NCI-H524 (cell line): ENCODE measurements around the gene ADPGK.
"Not testable (repeated sequence)": the region's sequence is repeated elsewhere in the genome, so short reads cannot be mapped to it uniquely, and the experiment has no call there.

Experiments used
- DNase-seq, 2 experiments: peaks; one replicate each; lab custom pipeline; 2025; lab: John Stamatoyannopoulos, UW

ADPGK gene

GRCh38 chr15:72751751-72752455 is 31.7 kb downstream of the ADPGK start:
- no peak for DNase-seq

GRCh38 chr15:72749700-72750099 is 33.9 kb downstream of the ADPGK start:
- no peak for DNase-seq

- DNase-seq = no peak
Measured at GRCh38 chr15:72740219-72740618, 43.3 kb downstream of the ADPGK start.

GRCh38 chr15:72737723-72738122 is 45.8 kb downstream of the ADPGK start:
- no peak for DNase-seq

- DNase-seq = no peak
Measured at GRCh38 chr15:72737061-72737460, 46.5 kb downstream of the ADPGK start.

DNA sequence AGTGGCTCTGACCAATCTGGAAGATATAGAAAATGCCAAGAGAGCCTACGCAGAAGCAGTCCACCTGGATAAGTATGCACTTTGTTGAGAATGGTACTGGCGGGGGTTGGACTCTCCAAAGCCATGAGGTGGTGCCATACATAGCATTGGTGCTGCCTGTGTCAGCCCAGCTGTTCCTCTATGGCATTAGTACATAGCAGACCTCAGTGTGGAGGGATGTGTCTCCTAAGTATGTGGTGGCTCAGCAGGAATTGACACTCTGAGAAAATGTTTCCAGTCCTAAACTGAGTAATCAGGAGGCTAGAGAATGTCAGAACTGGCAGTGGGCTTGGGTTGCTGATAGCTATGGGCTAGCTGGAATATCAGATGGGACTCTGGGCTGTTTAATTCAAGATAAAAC is 48.4 kb downstream of the ADPGK start:
- DNase-seq = no peak

DNA sequence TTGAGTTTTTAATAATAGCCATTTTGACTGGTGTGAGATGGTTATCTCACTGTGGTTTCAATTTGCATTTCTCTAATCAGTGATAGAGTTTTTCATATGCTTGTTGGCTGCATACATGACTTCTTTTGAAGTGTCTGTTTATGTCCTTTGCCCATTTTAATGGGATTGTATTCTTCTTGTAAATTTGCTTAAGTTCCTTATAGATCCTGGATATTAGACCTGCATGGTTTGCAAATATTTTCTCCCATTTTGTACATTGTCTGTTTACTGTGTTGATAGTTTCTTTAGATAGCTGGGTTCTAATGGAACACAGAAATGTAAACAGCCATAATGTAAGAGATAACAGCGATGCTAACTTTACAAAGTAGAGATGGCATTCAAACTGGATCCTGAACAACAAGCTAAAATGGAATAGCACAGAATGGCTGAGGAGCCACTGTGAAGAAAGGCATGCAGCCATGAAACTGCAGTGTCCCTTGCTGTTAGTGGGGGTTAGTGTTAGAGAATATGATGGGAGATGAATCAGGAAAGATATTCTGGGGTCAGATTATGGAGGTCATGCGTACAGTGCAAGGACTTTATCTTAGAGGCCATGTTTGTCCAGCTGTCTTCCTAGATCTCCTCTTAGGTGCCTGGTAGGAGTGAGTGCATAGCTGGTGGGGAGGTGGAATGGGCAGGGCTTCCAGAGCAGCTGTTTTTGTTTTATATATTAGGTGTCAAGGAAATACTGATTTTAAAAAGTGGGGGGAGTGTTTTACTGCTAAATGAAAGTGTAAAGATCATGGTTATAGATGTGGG is 49.4 kb downstream of the ADPGK start:
- DNase-seq = no peak

DNA sequence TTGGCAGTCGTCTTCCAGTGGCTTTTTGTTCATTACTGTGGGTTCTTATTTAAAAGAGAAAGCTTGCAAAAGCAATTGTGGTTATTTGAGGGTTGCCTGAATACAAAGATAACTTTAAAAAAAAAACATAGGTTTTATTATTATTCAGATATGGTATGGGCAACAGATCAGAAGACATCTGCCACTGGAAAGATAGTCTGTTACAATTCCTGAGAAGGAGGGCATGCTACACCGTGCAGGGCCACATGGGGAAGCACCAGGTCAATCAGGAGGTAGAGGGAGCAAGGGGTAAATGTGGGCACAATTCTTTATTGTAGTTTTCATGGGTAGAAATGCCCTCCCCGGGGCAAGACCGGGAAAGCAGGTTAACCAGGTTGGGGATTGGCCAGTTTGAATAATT is 51.0 kb downstream of the ADPGK start:
- no peak for DNase-seq

GRCh38 chr15:72732086-72732485 is 51.5 kb downstream of the ADPGK start:
- no peak for DNase-seq

DNA sequence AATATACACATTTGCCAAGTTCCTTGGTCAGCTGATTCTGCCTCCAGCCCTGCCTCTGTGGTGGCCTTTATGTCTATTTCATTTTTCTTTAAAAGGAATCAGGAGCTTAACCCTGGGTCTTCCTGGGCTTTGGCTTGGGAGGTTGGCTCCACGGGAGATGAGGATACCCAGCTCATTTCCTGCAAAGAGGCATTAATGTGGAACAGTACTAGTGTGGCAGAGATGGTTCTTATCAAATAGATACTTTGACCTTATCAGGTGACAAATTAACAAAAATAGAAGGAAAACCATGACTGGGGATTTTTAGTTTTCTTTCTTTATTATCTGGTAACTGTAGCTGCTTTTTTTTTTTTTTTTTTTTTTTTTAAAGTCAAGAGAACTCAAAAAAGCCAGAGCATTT is 54.7 kb downstream of the ADPGK start:
- DNase-seq = no peak

GRCh38 chr15:72728249-72728648 is 55.3 kb downstream of the ADPGK start:
- DNase-seq = not testable (repeated sequence)

DNA sequence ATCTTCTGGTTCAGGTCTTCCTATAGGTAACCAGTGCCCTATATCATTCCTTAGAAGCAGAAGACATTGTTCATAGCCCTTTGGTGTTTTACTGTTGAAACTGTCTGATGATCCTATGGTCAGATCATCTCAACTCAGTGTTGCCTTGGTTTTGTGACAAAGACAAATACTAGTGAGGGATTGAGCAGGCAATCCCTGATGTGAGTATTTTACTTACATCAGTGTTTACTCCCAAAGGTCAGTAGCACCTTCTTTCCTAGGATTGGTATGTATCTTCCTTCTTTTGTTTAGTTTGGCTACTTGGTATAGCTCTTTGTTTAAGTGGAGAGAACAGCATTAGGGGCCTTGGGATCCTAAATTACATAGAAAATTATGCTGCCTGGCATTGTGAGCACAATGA is 56.4 kb downstream of the ADPGK start:
- no peak for DNase-seq

- DNase-seq = not testable (repeated sequence)
Measured at GRCh38 chr15:72725851-72726250, 57.7 kb downstream of the ADPGK start.

DNA sequence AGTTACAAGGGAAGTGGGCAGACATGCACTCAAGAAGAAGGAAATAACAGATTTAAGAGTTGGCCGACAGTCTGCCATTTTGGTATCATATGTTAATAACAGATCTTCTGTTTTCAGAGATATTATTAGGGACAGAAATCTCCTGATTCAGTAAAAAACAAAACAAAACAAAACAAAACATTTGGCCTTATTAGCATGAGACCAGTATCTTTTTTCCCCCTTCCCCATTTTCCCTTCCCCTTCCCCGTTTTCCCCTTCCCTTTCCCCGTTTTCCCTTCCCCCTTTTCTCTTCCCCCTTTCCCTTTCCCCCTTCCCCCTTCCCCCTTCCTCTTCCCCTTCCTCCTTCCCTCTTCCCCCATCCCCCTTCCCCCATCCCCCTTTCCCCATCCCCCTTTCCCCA is 58.1 kb downstream of the ADPGK start:
- DNase-seq = no peak

DNA sequence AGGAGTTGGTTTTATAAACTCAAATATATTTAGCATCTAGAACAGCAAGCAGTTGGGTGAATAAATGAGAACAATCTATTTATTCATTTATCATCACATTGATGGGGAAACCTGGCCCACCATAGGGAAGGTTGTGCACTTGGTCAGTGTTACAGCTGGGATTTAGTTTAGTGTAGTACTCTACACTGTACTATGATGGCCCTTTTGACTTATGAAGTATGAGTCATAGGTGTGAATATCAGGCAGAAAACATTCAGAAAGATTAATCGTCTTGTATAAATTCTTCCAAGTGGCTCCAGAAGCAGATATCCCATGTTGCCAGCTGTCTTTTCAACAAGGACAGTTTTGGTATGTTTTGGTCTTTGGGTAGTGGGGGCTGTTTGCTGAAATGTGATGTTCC is 59.5 kb downstream of the ADPGK start:
- DNase-seq = no peak

- DNase-seq = peak; percentile 45 to 76
Measured at GRCh38 chr15:72722071-72722696, 61.4 kb downstream of the ADPGK start.

DNA sequence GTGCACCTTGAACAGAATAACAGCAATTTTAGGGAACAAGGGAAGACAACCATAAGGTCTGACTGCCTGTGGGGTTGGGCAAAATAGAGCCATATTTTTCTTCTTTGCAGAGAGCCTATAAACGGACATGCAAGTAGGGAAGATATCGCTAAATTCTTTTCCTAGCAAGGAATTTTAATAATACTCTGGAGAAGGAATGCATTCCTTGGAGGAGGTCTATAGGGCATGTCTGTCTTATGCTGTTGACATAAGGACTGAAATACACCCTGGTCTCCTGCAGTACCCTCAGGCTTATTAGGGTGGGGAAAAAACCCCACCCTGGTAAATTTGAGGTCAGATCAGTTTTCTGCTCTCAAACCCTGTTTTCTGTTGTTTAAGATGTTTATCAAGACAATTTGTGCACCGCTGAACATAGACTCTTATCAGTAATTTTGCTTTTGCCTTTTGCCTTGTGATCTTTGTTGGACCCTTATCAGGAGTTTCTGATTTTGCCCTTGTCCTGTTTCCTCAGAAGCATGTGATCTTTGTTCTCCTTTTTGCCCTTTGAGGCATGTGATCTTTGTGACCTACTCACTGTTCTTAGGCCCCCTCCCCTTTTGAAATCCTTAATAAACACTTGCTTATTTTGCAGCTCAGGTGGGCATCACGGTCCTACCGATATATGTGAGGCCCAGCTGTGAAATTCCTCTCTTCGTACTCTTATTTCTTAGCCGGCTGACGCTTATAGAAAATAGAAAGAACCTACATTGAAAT is 74.8 kb downstream of the ADPGK start:
- DNase-seq = not testable (repeated sequence)

- DNase-seq = no peak
Measured at GRCh38 chr15:72706266-72706665, 77.3 kb downstream of the ADPGK start.
